Activated naive CD4-positive, alpha-beta T cell (primary cell): ENCODE measurements around the gene TBC1D26.
"Not testable (repeated sequence)": the region's sequence is repeated elsewhere in the genome, so short reads cannot be mapped to it uniquely, and the experiment has no call there.

ENCODE experiments used
- DNase-seq, 4 experiments: peaks; one replicate each; lab custom pipeline; 2025; lab: John Stamatoyannopoulos, UW

TBC1D26 gene

DNA sequence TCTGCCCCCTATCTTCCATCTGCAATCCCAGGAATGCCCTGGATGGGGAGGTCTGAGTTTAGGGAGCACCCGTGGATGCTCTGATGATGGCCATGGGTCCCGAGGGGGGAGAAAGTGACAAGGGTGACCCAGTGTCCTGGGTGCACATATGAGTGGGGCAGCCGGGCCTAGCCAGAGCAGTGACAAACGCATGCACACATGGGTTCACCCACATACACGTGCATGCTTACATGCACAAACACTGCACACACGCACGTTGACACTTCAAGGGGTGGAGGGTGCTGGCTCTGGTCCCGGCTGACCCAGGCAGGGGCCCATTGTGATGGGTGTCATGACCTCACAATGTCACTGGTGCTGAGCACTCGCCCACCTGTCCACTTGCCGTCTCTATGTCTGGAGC lies at the start of gene TBC1D26:
Gene TBC1D26, plus strand, starts transcription at position 384 of the 400 bp plus-strand sequence. CDS start 3,066 bp downstream, outside the sequence.
- not testable (repeated sequence) for DNase-seq

DNA sequence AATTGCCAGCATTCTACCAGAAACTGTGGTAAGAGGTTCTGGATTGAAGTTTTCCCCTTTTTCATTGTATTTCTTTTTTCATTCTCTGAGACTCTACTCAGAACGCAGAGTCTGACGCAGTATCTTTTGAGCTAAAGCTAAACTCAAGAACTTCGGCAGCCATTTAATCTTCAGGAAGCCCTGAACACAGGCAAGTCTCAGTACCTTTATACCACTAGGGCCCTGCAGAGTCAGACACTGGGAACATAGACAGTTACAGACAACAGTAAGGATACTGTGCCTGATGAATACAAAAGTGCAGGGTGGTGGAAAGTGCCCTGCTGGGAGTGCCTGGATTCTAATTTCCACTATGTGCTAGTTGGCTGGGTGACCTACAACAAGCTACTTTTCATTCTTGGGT lies 48.9 kb upstream of the TBC1D26 start:
- not testable (repeated sequence) for DNase-seq

- DNase-seq: peak; percentile 31 to 74 (median 51)
Observed at GRCh38 chr17:15683824-15684478, 48.1 kb upstream of the TBC1D26 start, which contains the start of gene TRIM16. Gene TRIM16 (minus strand): TSS chr17:15684311. CDS start chr17:15651609, 32,702 bp downstream.

GRCh38 chr17:15687494-15687893 lies 44.6 kb upstream of the TBC1D26 start:
- DNase-seq: not testable (repeated sequence)

GRCh38 chr17:15698967-15699366 lies 33.1 kb upstream of the TBC1D26 start:
- DNase-seq: not testable (repeated sequence)

GRCh38 chr17:15699413-15699924 lies 32.6 kb upstream of the TBC1D26 start, which contains the start of gene ZNF286A:
Gene ZNF286A (plus strand): TSS chr17:15699752. CDS start chr17:15700330, 578 bp downstream.
- DNase-seq: peak; percentile 71 to 86 (median 74)

GRCh38 chr17:15699937-15700336 lies 32.1 kb upstream of the TBC1D26 start:
- not testable (repeated sequence) for DNase-seq

DNA sequence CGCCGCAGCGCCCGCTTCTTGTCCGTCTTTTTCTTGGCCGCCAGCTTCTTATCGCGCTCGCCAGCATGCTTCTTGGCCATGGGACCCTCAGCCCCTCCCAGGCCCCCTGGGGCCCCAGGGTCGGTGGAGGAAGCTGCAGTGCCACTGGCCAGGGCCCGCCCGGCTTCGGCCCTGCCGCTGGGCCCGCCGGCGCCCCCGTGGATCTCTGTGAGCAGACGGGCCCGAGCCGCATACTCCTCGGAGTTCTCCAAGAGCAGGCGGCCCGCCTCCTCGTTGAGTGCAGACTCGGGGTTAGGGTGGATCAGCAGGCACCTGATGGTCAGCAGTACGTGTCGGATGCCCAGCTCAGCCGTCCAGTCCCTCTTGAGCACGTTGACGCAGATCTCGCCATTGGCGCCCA lies 27.8 kb upstream of the TBC1D26 start:
- not testable (repeated sequence) for DNase-seq

- DNase-seq: not testable (repeated sequence)
Observed at GRCh38 chr17:15704813-15705212, 27.3 kb upstream of the TBC1D26 start.

GRCh38 chr17:15708879-15709278 lies 23.2 kb upstream of the TBC1D26 start:
- DNase-seq: not testable (repeated sequence)

- not testable (repeated sequence) for DNase-seq
Observed at GRCh38 chr17:15716601-15717563, 15.2 kb upstream of the TBC1D26 start.

DNA sequence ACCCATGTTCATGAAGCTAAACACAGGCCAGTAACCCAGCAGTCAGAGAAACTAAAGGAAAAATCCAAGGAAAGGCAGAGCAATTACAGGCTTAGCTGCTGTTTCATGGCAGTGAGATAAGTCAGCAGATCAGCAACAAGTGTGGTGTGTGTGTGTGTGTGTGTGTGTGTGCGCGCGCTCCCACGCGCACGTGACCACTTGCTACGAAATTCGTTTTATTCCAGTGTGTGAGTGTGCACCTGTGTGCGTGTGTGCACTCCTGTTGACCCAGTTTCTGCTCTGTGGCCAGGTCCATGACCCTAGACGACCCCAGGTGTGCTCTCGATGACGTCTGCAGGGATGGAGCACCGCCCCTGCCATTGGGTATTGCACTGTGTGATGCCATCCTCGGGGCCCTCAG lies 1.5 kb upstream of the TBC1D26 start:
- not testable (repeated sequence) for DNase-seq

DNA sequence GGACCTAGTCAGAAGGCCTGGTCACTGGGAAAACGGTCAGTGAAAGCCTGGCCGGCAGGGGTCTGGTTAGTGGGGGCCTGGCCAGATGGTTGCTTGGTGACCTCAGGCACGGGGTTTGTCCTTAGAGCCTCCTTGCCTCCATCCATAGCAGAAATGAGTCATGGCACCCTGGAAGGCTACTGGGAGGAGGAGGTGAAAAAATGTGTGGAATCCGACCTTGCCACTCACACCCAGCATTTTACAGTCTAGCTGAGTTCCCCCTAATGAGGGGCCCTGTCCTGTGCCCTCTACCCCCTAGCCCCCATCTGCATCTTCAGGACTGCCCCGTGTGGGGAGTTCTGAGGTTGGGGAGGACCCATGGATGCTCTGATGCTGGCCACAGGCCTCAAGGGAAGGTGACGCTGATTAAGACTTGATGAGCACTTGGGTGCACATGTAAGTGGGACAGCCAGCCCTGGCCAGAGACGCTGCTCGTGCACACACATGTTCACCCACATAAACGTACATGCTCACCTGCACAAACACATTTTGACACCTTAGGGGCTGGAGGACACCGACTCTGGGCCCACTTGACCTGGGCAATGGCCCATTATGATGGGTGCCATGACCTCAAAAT lies 1.2 kb downstream of the TBC1D26 start:
- not testable (repeated sequence) for DNase-seq

- DNase-seq: not testable (repeated sequence)
Observed at GRCh38 chr17:15736578-15736977, 4.5 kb downstream of the TBC1D26 start.

- no peak for DNase-seq
Observed at GRCh38 chr17:15738066-15738465, 6.0 kb downstream of the TBC1D26 start.

- DNase-seq: not testable (repeated sequence)
Observed at GRCh38 chr17:15739259-15739658, 7.2 kb downstream of the TBC1D26 start.

DNA sequence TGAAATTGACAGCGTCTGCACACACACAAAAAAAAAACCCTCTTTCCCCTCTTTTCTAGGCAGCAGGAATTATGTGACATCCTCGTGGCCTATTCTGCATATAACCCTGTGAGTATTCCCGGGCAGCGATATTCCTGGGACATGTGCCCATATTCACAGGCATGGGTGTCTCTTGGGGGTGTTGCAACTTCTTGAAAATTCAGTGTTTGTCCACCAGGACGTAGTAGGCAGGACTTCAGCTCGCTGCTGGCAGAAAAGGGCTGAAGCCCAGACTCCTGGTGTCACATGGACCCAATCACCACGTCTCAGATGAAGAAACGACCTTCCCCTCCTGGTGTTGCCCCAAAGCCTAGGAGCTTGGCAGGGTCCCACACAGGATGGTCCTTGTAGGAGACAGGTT lies 8.0 kb downstream of the TBC1D26 start:
- not testable (repeated sequence) for DNase-seq

GRCh38 chr17:15740570-15741120 lies 8.6 kb downstream of the TBC1D26 start:
- no peak for DNase-seq

DNA sequence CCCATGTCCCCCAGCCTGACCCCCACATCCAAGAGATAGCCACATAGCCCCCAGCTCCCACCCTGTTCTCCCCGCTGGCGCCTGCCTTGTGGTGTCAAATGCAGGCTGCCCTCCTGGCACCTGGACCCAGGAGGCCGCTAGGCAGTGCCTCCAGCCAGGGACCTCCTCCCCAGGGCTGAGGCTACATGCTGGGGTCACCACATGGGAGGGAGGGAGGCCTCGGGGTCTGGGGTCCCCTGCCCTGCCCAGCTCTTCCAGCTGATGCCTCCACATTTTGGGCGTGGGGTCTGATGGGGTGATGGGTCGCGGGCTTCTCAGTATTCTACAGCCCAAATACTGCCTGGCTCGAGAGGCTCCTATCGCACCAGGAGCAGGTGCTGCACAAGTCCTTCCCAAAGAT lies 9.5 kb downstream of the TBC1D26 start:
- DNase-seq: no peak

GRCh38 chr17:15742051-15742795 lies 10.1 kb downstream of the TBC1D26 start:
- DNase-seq: no peak

DNA sequence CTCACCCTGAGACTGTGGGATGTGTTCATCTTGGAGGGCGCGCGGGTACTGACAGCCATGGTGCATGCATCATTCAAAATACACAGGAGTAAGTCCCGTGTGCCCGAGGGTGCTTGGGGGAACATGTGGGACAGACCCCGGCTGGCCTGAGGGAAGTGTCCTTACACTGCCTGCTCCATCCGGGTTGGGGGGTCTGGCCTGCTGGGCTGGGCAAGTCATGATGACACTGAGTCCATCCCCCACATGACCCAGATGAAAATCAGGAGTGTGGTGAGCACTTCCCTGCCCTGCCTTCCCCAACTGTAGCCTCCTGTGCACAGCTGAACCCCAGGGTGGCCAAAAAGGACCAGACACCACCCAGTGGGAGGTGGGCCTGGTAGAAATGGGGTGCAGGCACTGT lies 10.8 kb downstream of the TBC1D26 start:
- DNase-seq: no peak
